HG02588 (cell line): ENCODE data around the gene RAD51B.

Experiments
- ATAC-seq: cut with Tn5 transposase; IDR thresholded peaks from one replicate; pipeline ENCODE4 v1.9.1; 2021; ENCODE audit warnings: mild to moderate bottlenecking, moderate library complexity; ENCODE audit not compliant: unreplicated experiment

RAD51B gene

GRCh38 chr14:68552075-68552474, 732.5 kb downstream of the RAD51B start:
- ATAC-seq = no peak

- ATAC-seq = no peak
These were observed 733.0 kb downstream of the RAD51B start for GRCh38 chr14:68552602-68553001.

GRCh38 chr14:68553311-68553710, 733.7 kb downstream of the RAD51B start:
- ATAC-seq = no peak

GRCh38 chr14:68554231-68554630, 734.7 kb downstream of the RAD51B start:
- no peak for ATAC-seq

- ATAC-seq = no peak
These were observed 736.7 kb downstream of the RAD51B start for GRCh38 chr14:68556253-68556652.

- ATAC-seq = no peak
These were observed 738.1 kb downstream of the RAD51B start for GRCh38 chr14:68557648-68558047.

GRCh38 chr14:68558096-68558495, 738.5 kb downstream of the RAD51B start:
- no peak for ATAC-seq

GRCh38 chr14:68559949-68560348, 740.4 kb downstream of the RAD51B start:
- ATAC-seq = no peak

GRCh38 chr14:68561531-68562007, 742.0 kb downstream of the RAD51B start:
- ATAC-seq = no peak

- ATAC-seq = no peak
These were observed 743.3 kb downstream of the RAD51B start for GRCh38 chr14:68562911-68563250.

- ATAC-seq = no peak
These were observed 743.9 kb downstream of the RAD51B start for GRCh38 chr14:68563251-68564131.

- ATAC-seq = no peak
These were observed 744.7 kb downstream of the RAD51B start for GRCh38 chr14:68564191-68564825.

GRCh38 chr14:68564826-68565759, 745.5 kb downstream of the RAD51B start:
- no peak for ATAC-seq

GRCh38 chr14:68566075-68566474, 746.5 kb downstream of the RAD51B start:
- ATAC-seq = no peak

- no peak for ATAC-seq
These were observed 749.6 kb downstream of the RAD51B start for GRCh38 chr14:68568907-68569897.

GRCh38 chr14:68569970-68570409, 750.4 kb downstream of the RAD51B start:
- ATAC-seq = no peak

GRCh38 chr14:68571114-68571591, 751.6 kb downstream of the RAD51B start:
- ATAC-seq = no peak

- ATAC-seq = no peak
These were observed 752.4 kb downstream of the RAD51B start for GRCh38 chr14:68571928-68572525.

GRCh38 chr14:68573126-68573525, 753.5 kb downstream of the RAD51B start:
- ATAC-seq = no peak
